Dermis microvascular lymphatic vessel endothelial cell (primary cell): ENCODE results near the gene PDCD5. TPM values are rescaled to one million over a fixed set of nuclear protein-coding genes. Genes with fewer than 3 reads are reported as not detected.

Source experiments
- DNase-seq, 2 donors: peaks; one replicate each; pipeline versions ENCODE4 v3.0.0 to v3.0.0-alpha.2; 2010; ENCODE audit warnings: low read depth in 2 of 2
- total RNA-seq: library from RNA; depleted of rRNA; stranded (reverse); fragments of >200 nt; gene quantifications from 2 replicates; pipeline ENCODE4 v1.2.1, GENCODE V29; 2014

The PDCD5 gene
- total RNA-seq, 1 donor from 2014 or later = 80.7 TPM

DNA sequence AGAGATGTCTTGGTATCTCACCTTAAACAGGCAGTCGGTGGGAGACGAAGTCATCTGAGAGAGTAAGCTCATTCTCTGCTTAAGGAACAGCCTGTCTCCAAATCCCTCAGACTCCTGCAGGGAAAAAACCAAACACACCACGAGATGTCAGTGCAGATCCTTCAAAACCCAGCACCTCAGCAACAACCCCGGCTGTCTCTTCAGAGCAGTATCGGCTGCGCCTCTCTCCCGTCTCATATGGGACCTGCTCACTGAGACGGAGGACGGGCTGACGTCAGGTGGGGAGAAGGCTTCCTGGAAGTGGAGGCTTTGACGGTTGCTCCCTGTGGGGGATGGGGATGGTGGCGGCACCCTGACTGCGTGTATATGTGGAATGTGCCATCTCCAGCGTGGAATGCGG is 50.4 kb downstream of the PDCD5 start:
- DNase-seq = no peak

Other genes starting within 250 kb of the PDCD5 start
- 7.2 and 10.5 TPM in 2 replicates for gene ZNF507, start 235.6 kb upstream of the PDCD5 start, total RNA-seq
- gene DPY19L3, start 175.4 kb upstream of the PDCD5 start, total RNA-seq = 18.6 and 30.1 TPM in 2 replicates
- 28.8 and 36.8 TPM in 2 replicates for gene ANKRD27, start 94.0 kb downstream of the PDCD5 start, total RNA-seq
- gene RGS9BP, start 94.7 kb downstream of the PDCD5 start, total RNA-seq = 0.39 and 0.89 TPM in 2 replicates
- 7.6 and 12.5 TPM in 2 replicates for gene NUDT19, start 110.6 kb downstream of the PDCD5 start, total RNA-seq
- gene TDRD12, start 138.6 kb downstream of the PDCD5 start, total RNA-seq = under 0.01 and 0.13 TPM in 2 replicates